ENCODE results near the gene TBC1D10B.
"Not testable (repeated sequence)": the region's sequence is repeated elsewhere in the genome, so short reads cannot be mapped to it uniquely, and the experiment has no call there.

The TBC1D10B gene

DNA sequence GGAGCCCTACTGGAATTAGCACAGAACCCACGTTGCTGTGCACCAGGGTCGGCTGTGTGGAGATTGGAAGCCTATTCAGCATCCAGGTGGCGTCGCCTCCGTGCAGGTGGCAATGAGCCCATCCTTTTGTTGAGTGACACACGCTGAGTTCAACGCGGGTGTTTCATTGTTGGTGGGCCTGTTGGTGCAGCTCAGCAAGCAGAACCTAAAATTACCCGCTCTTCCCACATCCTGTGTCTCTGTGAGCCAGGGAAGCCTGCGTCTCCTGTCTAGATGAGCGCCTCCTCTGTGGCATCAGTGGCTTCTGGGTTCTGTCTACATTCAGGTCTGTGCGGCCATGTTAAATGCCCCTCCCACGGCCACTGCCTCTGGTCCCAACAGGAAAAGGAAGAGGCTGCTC, 29.7 kb downstream of the TBC1D10B start:
- no peak overlapping the region for H3K27ac ChIP-seq
- no peak overlapping the region for H3K9ac ChIP-seq
- H3K4me1 ChIP-seq, result peaks cover 4% of the 10 kb centered on the region
- H3K4me3 ChIP-seq (ENCODE audit: low read depth, low read length), result no peak overlapping the region
- no peak overlapping the region for H3K4me2 ChIP-seq (ENCODE audit: low read length)
- H2AFZ ChIP-seq, result no peak overlapping the region
- no peak for TF ChIP-seq CTCF (IDR thresholded peaks at IDR 0.05)
- no peaks in the 10 kb centered on the region for H3K27me3 ChIP-seq (ENCODE audit: control insufficient read depth, insufficient read depth, low read length)
- no peaks in the 10 kb centered on the region for H3K36me3 ChIP-seq (ENCODE audit: control insufficient read depth, insufficient read depth, low read length)
- H3K79me2 ChIP-seq, result no peaks in the 10 kb centered on the region
- no peaks in the 10 kb centered on the region for H3K9me3 ChIP-seq (ENCODE audit: control insufficient read depth, low read length)

GRCh38 chr16:30338715-30339114, 31.6 kb downstream of the TBC1D10B start:
- not testable (repeated sequence) for H3K79me2 ChIP-seq; H3K27ac ChIP-seq; H3K4me2 ChIP-seq (ENCODE audit: low read length); H3K4me3 ChIP-seq (ENCODE audit: low read depth, low read length); H3K9ac ChIP-seq; H3K27me3 ChIP-seq (ENCODE audit: control insufficient read depth, insufficient read depth, low read length); H3K4me1 ChIP-seq; H3K9me3 ChIP-seq (ENCODE audit: control insufficient read depth, low read length); H2AFZ ChIP-seq; H3K36me3 ChIP-seq (ENCODE audit: control insufficient read depth, insufficient read depth, low read length)

GRCh38 chr16:30337964-30338357, 32.3 kb downstream of the TBC1D10B start:
- not testable (repeated sequence) for H3K27ac ChIP-seq; H3K4me3 ChIP-seq (ENCODE audit: low read depth, low read length); H3K9me3 ChIP-seq (ENCODE audit: control insufficient read depth, low read length); H3K4me2 ChIP-seq (ENCODE audit: low read length); H2AFZ ChIP-seq; H3K36me3 ChIP-seq (ENCODE audit: control insufficient read depth, insufficient read depth, low read length); H3K4me1 ChIP-seq; H3K79me2 ChIP-seq; H3K9ac ChIP-seq; H3K27me3 ChIP-seq (ENCODE audit: control insufficient read depth, insufficient read depth, low read length)

DNA sequence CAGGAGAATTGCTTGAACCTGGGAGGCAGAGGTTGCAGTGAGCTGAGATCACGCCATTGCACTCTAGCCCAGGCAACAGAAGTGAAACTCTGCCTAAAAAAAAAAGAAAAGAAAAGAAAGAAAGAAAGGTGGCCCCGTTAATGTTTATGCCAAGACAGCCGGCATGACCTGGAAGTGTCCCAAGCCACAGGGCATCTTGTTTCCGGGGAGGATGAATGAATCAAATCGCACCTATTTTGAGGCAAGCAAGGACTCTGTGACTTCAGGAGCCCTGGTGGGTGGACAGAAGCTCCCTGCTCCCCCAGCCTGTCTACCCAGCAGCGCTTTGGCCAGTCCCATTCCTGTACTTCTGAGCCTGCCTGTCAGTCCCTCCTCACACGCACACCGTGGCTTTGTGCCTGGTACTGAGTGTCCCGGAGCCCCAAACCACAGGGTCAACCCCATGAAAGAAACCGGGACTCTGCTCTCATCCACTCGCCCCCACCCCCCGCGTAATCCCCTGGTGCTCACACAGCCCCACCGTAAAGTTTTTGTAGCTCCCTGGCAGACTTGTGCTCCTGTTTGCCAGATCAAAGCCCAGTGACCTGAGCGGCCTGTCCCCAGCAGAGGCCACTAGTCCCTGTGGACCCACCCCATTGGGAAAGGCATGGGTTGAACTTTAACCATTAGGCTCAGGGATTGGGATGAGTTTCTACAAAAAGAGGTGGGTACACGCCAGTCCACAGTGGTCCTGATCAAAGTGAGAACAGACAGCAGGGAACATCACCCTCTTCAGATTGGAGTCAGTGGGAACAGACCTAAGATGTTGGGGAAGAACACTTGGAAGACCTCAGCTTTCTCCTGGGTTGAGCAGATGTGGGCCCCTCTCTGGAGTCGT, 34.5 kb downstream of the TBC1D10B start:
- peak overlapping the region; percentile 98 for H2AFZ ChIP-seq
- TF ChIP-seq CTCF (IDR thresholded peaks at IDR 0.05), result no peak
- no peaks in the 10 kb centered on the region for H3K9me3 ChIP-seq (ENCODE audit: control insufficient read depth, low read length)
- peak overlapping the region; percentile 57 for H3K4me3 ChIP-seq (ENCODE audit: low read depth, low read length)
- no peaks in the 10 kb centered on the region for H3K27me3 ChIP-seq (ENCODE audit: control insufficient read depth, insufficient read depth, low read length)
- H3K36me3 ChIP-seq (ENCODE audit: control insufficient read depth, insufficient read depth, low read length), result no peaks in the 10 kb centered on the region
- peak overlapping the region; percentile 89 for H3K9ac ChIP-seq
- peak overlapping the region; percentile 93 for H3K27ac ChIP-seq
- peak overlapping the region; percentile 70 for H3K4me2 ChIP-seq (ENCODE audit: low read length)
- peaks cover 7% of the 10 kb centered on the region for H3K79me2 ChIP-seq
- H3K4me1 ChIP-seq, result peaks cover 5% of the 10 kb centered on the region

DNA sequence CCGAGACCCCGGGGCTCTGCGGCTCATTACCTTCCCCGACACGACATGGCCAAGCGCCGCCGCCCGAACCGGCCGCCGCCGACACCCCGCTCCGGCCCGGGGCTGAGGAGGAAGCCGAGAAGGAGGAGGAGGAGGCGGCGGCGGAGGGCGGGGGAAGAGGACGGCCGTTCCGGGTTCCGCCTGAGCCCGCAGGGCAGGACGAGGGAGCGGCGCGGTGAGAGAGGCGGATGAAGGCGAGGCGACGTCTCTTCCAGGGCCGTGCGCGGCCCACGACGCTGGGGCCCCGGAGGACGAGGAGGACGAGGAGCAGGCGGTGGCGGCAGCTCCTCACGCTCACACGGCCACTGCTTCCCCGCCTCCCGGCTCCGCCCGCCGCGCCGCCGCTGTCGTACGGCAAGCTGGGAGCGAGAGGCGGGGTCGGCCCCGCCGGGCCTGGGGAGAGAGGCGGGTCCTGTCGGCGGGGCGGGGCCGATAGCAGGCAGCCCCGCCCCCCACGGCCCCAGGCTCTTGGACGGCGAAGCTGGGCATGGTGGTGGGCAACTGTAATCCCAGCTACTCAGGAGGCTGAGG, 35.2 kb downstream of the TBC1D10B start:
- not testable (repeated sequence) for H3K9me3 ChIP-seq (ENCODE audit: control insufficient read depth, low read length); H3K4me1 ChIP-seq; H3K36me3 ChIP-seq (ENCODE audit: control insufficient read depth, insufficient read depth, low read length); H3K27me3 ChIP-seq (ENCODE audit: control insufficient read depth, insufficient read depth, low read length)
- peak; percentile 5 for TF ChIP-seq CTCF (IDR thresholded peaks at IDR 0.05)
- peak overlapping the region; percentile 89 for H3K9ac ChIP-seq
- H3K4me2 ChIP-seq (ENCODE audit: low read length), result peak overlapping the region; percentile 70
- peak overlapping the region; percentile 98 for H2AFZ ChIP-seq
- peak overlapping the region; percentile 93 for H3K27ac ChIP-seq
- peak overlapping the region; percentile 57 for H3K4me3 ChIP-seq (ENCODE audit: low read depth, low read length)
- H3K79me2 ChIP-seq, result peaks cover 12% of the 10 kb centered on the region

- Histone ChIP-seq H2AFZ (peak overlapping the region; percentile 98), H3K4me3 (ENCODE audit: low read depth, low read length) (peak overlapping the region; percentile 57), H3K27ac (peak overlapping the region; percentile 93), H3K9ac (peak overlapping the region; percentile 89), H3K4me2 (ENCODE audit: low read length) (peak overlapping the region; percentile 51), H3K79me2 (peaks cover 18% of the 10 kb centered on the region)
- H3K36me3 ChIP-seq (ENCODE audit: control insufficient read depth, insufficient read depth, low read length); H3K4me1 ChIP-seq; H3K27me3 ChIP-seq (ENCODE audit: control insufficient read depth, insufficient read depth, low read length); H3K9me3 ChIP-seq (ENCODE audit: control insufficient read depth, low read length): not testable (repeated sequence)
Observed at GRCh38 chr16:30334473-30334989, 35.8 kb downstream of the TBC1D10B start.

DNA sequence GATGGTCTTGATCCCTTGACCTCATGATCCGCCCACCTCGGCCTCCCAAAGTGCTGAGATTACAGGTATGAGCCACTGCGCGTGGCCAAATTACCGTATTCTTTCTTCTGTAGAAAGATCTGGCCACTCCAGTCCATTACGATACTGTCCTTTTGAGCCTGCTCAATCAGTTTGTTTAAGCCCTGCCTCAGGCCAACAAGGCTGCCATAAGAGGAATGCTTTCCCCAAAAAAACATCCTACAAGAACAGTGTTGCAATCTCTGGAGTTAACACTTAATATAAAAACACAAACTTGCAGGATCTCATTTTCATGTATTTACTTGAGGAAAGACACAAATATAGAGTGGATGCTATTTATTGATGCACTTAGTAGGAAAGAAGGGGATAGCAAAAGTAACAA, 46.1 kb downstream of the TBC1D10B start:
- not testable (repeated sequence) for H2AFZ ChIP-seq; H3K4me1 ChIP-seq; H3K9ac ChIP-seq; H3K36me3 ChIP-seq (ENCODE audit: control insufficient read depth, insufficient read depth, low read length); H3K9me3 ChIP-seq (ENCODE audit: control insufficient read depth, low read length); H3K27me3 ChIP-seq (ENCODE audit: control insufficient read depth, insufficient read depth, low read length); H3K4me2 ChIP-seq (ENCODE audit: low read length); H3K4me3 ChIP-seq (ENCODE audit: low read depth, low read length); H3K27ac ChIP-seq
- H3K79me2 ChIP-seq, result peaks cover 25% of the 10 kb centered on the region

- not testable (repeated sequence) for H2AFZ ChIP-seq; H3K4me3 ChIP-seq (ENCODE audit: low read depth, low read length); H3K9me3 ChIP-seq (ENCODE audit: control insufficient read depth, low read length); H3K36me3 ChIP-seq (ENCODE audit: control insufficient read depth, insufficient read depth, low read length); H3K4me2 ChIP-seq (ENCODE audit: low read length); H3K4me1 ChIP-seq; H3K9ac ChIP-seq; H3K27me3 ChIP-seq (ENCODE audit: control insufficient read depth, insufficient read depth, low read length); H3K27ac ChIP-seq
- peaks cover 20% of the 10 kb centered on the region for H3K79me2 ChIP-seq
Observed at GRCh38 chr16:30318647-30319046, 51.6 kb downstream of the TBC1D10B start.

Data from parathyroid adenoma (tissue), 2 donors.